Neural cell (in vitro differentiated cells): Measurements from ENCODE around the gene FGGY. TPM values are rescaled to one million over a fixed set of nuclear protein-coding genes. Genes with fewer than 3 reads are reported as not detected.

Source experiments
- H2AFZ ChIP-seq: fragments of 200-600, 300-800 bp; sonication (generic), shearing (Covaris generic); 2 replicates; pipeline ENCODE4 v1.6.0; 2014; ENCODE audit warnings: low read depth, mild to moderate bottlenecking, antibody characterized with exemption, low read length, moderate library complexity
- H3F3A ChIP-seq: fragments of 200-600 bp; shearing (Covaris generic); 2 replicates; pipeline ENCODE4 v1.6.1; 2016; ENCODE audit warnings: mild to moderate bottlenecking, moderate library complexity, mixed read lengths, antibody characterized with exemption, low read length; ENCODE audit not compliant: insufficient read depth, poor library complexity, severe bottlenecking
- H3K27ac ChIP-seq: fragments of 200-600, 300-800 bp; sonication (generic), shearing (Covaris generic); 2 replicates; pipeline ENCODE4 v1.5.1; 2014; ENCODE audit warnings: mild to moderate bottlenecking, low read length, moderate library complexity
- H3K27me3 ChIP-seq: fragments of 300-800, 200-600 bp; sonication (generic), shearing (Covaris generic); 2 replicates; pipeline ENCODE4 v1.6.0; 2014; ENCODE audit warnings: mild to moderate bottlenecking, low read depth, low read length, moderate library complexity; ENCODE audit not compliant: insufficient read depth
- H3K36me3 ChIP-seq: fragments of 300-800, 200-600 bp; sonication (generic), shearing (Covaris generic); 2 replicates; pipeline ENCODE4 v1.5.1; 2014; ENCODE audit warnings: mild to moderate bottlenecking, antibody characterized with exemption, low read length, moderate library complexity; ENCODE audit not compliant: insufficient read depth
- H3K4me2 ChIP-seq: fragments of 300-800, 200-600 bp; sonication (generic), shearing (Covaris generic); 2 replicates; pipeline ENCODE4 v1.6.0; 2014; ENCODE audit warnings: mild to moderate bottlenecking, low read length
- H3K4me3 ChIP-seq: fragments of 300-800, 200-600 bp; sonication (generic), shearing (Covaris generic); 2 replicates; pipeline ENCODE4 v1.5.1; 2014; ENCODE audit warnings: mild to moderate bottlenecking, low read length, moderate library complexity
- H3K79me2 ChIP-seq: fragments of 200-600 bp; shearing (Covaris generic); replicated peaks from 2 replicates; pipeline ENCODE4 v1.6.0; 2014; ENCODE audit warnings: mild to moderate bottlenecking, low read length, moderate library complexity; ENCODE audit not compliant: insufficient read depth
- H3K9ac ChIP-seq: fragments of 300-800, 200-600 bp; sonication (generic), shearing (Covaris generic); 2 replicates; pipeline ENCODE4 v1.6.1; 2016; ENCODE audit warnings: mild to moderate bottlenecking, low read length, mixed read lengths
- H3K9me2 ChIP-seq: fragments of 200-600 bp; shearing (Covaris generic); 2 replicates; pipeline ENCODE4 v1.6.1; 2016; ENCODE audit warnings: mild to moderate bottlenecking, low read length, mixed read lengths; ENCODE audit not compliant: insufficient read depth
- H3K9me3 ChIP-seq: fragments of 200-600, 300-800 bp; sonication (generic), shearing (Covaris generic); 2 replicates; pipeline ENCODE4 v1.6.1; 2016; ENCODE audit warnings: mild to moderate bottlenecking, mixed run types, low read length, moderate library complexity, mixed read lengths
- H4K20me1 ChIP-seq: fragments of 200-600 bp; shearing (Covaris generic); 2 replicates; pipeline ENCODE4 v1.6.1; 2016; ENCODE audit warnings: mild to moderate bottlenecking, mixed run types; ENCODE audit not compliant: insufficient read depth
- EP300 ChIP-seq: fragments of 450-650 bp; conservative IDR thresholded peaks from 2 replicates; pipeline ENCODE4 v1.6.1; 2014; ENCODE audit warnings: antibody characterized with exemption, mild to moderate bottlenecking, moderate library complexity; ENCODE audit not compliant: poor library complexity, severe bottlenecking
- EZH2 ChIP-seq: fragments of 200-600, 300-800 bp; shearing (Covaris generic), sonication (generic); IDR thresholded peaks from 2 replicates; pipeline ENCODE4 v1.6.1; 2014; ENCODE audit warnings: antibody characterized with exemption, low read length, borderline replicate concordance, mild to moderate bottlenecking; ENCODE audit not compliant: insufficient read depth, poor library complexity, severe bottlenecking
- MXI1 ChIP-seq: fragments of 450-650 bp; conservative IDR thresholded peaks from 2 replicates; pipeline ENCODE4 v1.6.1; 2014; ENCODE audit warnings: antibody characterized with exemption, mild to moderate bottlenecking; ENCODE audit not compliant: poor library complexity, severe bottlenecking
- POLR2AphosphoS5 ChIP-seq: IDR thresholded peaks from 2 replicates; pipeline ENCODE4 v1.6.1; 2012
- RAD21 ChIP-seq: fragments of 450-650 bp; conservative IDR thresholded peaks from 2 replicates; pipeline ENCODE4 v1.6.1; 2014; ENCODE audit warnings: antibody characterized with exemption, mild to moderate bottlenecking, moderate library complexity
- SMC3 ChIP-seq: fragments of 450-650 bp; conservative IDR thresholded peaks from 2 replicates; pipeline ENCODE4 v1.6.1; 2014; ENCODE audit warnings: antibody characterized with exemption, mild to moderate bottlenecking, moderate library complexity; ENCODE audit not compliant: poor library complexity
- TAF1 ChIP-seq: IDR thresholded peaks from 2 replicates; pipeline ENCODE4 v1.6.1; 2012; ENCODE audit warnings: low read depth
- polyA plus RNA-seq: library from polyadenylated mRNA; depleted of rRNA; stranded (reverse); fragments of >200 nt; gene quantifications from 2 replicates; pipeline ENCODE4 v1.2.3, GENCODE V29; 2014
- TF ChIP-seq, protein P1 (sequence below): fragments of 450-650 bp; IDR thresholded peaks from 2 replicates; pipeline ENCODE4 v1.5.1; 2014; ENCODE audit warnings: antibody characterized with exemption, mild to moderate bottlenecking, moderate library complexity; ENCODE audit not compliant: poor library complexity, severe bottlenecking
- TF ChIP-seq, protein P2 (sequence below): IDR thresholded peaks from 2 replicates; pipeline ENCODE4 v1.6.1; 2012; ENCODE audit warnings: borderline replicate concordance

FGGY gene
- polyA plus RNA-seq, 1 donor from 2014 or later: 7.4 TPM

DNA sequence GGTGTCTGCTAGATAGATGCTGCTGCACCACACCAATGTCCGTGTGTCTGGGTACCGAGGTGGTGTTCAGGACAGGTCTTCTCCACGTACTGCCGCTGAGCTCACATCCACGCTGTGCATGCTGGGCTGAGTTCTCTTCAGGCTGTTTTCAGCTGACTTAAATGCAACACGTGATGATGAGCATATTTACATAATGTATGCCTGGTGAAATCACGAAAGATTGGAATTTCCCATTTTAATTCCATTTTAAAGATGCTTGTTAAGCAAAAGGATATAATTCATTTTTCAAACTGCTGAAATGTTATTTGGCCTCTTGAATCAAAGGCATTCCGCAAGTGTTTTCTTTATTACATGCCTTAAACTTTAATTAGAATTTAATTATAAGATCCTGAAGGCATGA is 107.9 kb downstream of the FGGY start:
- no peak for TF ChIP-seq EZH2
- no peak for TF ChIP-seq TAF1
- no peak for TF ChIP-seq MXI1
- TF ChIP-seq POLR2AphosphoS5: no peak
- no peak for TF ChIP-seq RAD21
- TF ChIP-seq EP300: no peak
- TF ChIP-seq, protein P1, sequence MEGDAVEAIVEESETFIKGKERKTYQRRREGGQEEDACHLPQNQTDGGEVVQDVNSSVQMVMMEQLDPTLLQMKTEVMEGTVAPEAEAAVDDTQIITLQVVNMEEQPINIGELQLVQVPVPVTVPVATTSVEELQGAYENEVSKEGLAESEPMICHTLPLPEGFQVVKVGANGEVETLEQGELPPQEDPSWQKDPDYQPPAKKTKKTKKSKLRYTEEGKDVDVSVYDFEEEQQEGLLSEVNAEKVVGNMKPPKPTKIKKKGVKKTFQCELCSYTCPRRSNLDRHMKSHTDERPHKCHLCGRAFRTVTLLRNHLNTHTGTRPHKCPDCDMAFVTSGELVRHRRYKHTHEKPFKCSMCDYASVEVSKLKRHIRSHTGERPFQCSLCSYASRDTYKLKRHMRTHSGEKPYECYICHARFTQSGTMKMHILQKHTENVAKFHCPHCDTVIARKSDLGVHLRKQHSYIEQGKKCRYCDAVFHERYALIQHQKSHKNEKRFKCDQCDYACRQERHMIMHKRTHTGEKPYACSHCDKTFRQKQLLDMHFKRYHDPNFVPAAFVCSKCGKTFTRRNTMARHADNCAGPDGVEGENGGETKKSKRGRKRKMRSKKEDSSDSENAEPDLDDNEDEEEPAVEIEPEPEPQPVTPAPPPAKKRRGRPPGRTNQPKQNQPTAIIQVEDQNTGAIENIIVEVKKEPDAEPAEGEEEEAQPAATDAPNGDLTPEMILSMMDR: no peak
- TF ChIP-seq SMC3: no peak
- TF ChIP-seq, protein P2, sequence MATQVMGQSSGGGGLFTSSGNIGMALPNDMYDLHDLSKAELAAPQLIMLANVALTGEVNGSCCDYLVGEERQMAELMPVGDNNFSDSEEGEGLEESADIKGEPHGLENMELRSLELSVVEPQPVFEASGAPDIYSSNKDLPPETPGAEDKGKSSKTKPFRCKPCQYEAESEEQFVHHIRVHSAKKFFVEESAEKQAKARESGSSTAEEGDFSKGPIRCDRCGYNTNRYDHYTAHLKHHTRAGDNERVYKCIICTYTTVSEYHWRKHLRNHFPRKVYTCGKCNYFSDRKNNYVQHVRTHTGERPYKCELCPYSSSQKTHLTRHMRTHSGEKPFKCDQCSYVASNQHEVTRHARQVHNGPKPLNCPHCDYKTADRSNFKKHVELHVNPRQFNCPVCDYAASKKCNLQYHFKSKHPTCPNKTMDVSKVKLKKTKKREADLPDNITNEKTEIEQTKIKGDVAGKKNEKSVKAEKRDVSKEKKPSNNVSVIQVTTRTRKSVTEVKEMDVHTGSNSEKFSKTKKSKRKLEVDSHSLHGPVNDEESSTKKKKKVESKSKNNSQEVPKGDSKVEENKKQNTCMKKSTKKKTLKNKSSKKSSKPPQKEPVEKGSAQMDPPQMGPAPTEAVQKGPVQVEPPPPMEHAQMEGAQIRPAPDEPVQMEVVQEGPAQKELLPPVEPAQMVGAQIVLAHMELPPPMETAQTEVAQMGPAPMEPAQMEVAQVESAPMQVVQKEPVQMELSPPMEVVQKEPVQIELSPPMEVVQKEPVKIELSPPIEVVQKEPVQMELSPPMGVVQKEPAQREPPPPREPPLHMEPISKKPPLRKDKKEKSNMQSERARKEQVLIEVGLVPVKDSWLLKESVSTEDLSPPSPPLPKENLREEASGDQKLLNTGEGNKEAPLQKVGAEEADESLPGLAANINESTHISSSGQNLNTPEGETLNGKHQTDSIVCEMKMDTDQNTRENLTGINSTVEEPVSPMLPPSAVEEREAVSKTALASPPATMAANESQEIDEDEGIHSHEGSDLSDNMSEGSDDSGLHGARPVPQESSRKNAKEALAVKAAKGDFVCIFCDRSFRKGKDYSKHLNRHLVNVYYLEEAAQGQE: no peak
- Histone ChIP-seq H3K4me2 (no peak overlapping the region), H3K36me3 (no peaks in the 10 kb centered on the region), H3F3A (no peaks in the 10 kb centered on the region), H2AFZ (no peak overlapping the region), H4K20me1 (no peaks in the 10 kb centered on the region), H3K79me2 (no peaks in the 10 kb centered on the region), H3K4me3 (no peak overlapping the region), H3K9me2 (no peaks in the 10 kb centered on the region), H3K9ac (no peak overlapping the region), H3K27ac (no peak overlapping the region), H3K9me3 (no peaks in the 10 kb centered on the region), H3K27me3 (no peaks in the 10 kb centered on the region)

- H3K4me2 ChIP-seq: no peak overlapping the region
- H2AFZ ChIP-seq: no peak overlapping the region
- no peaks in the 10 kb centered on the region for H4K20me1 ChIP-seq
- H3F3A ChIP-seq: no peaks in the 10 kb centered on the region
- no peaks in the 10 kb centered on the region for H3K79me2 ChIP-seq
- H3K36me3 ChIP-seq: no peaks in the 10 kb centered on the region
- no peaks in the 10 kb centered on the region for H3K27me3 ChIP-seq
- H3K4me3 ChIP-seq: no peak overlapping the region
- no peak for TF ChIP-seq RAD21
- TF ChIP-seq MXI1: no peak
- TF ChIP-seq, protein P1: no peak
- no peak for TF ChIP-seq POLR2AphosphoS5
- TF ChIP-seq EP300: no peak
- no peak for TF ChIP-seq TAF1
- TF ChIP-seq EZH2: no peak
- TF ChIP-seq, protein P2: no peak
- no peak for TF ChIP-seq SMC3
- H3K27ac ChIP-seq: no peak overlapping the region
- no peak overlapping the region for H3K9ac ChIP-seq
- H3K9me3 ChIP-seq: no peaks in the 10 kb centered on the region
- H3K9me2 ChIP-seq: no peaks in the 10 kb centered on the region
Observed at GRCh38 chr1:59406437-59407164, 109.7 kb downstream of the FGGY start.
